ENCODE data around the gene ZNF366. TPM values are rescaled to one million over a fixed set of nuclear protein-coding genes. Genes with fewer than 3 reads are reported as not detected.

The ZNF366 gene
- polyA plus RNA-seq, 3 donors from 2014 or later: 0.09 to 0.62 TPM; not detected in 1

DNA sequence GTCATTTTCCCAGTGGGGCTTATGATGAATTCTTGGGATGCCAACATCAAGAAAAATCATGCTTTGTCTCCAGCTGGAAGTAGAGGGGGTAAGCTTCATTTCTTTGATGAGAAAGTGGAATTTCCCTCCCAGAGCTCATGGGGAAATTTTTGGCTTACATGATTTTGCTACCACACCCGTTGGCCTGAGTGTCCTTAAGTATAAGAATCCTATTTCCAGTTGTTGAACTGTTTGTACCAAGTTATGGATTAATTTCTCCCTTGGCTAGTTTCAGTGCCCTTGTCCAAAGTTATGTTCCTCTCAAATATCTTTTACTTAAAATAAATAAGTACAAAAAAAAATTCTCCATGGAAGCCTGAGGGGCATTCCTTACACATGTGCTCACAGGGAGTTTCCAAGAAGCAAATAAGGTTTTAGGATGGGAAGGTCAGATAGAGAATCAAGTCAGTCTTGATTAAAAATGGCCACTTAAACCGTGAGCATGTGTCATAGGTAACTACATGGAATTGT, 104.8 kb downstream of the ZNF366 start:
- Mint-ChIP-seq H3K27ac (no peak overlapping the region), H3K4me3 (no peak overlapping the region), H3K4me1 (no peaks in the 10 kb centered on the region), H3K36me3 (peaks cover 0 to 6% (median 5%) of the 10 kb centered on the region in 3 donors), H3K9me3 (peaks cover 15 to 33% (median 20%) of the 10 kb centered on the region in 6 donors), H3K27me3 (ENCODE audit: low read depth in 3 of 3) (peaks cover 0 to 7% (median 6%) of the 10 kb centered on the region in 3 donors)
- DNase-seq: no peak

DNA sequence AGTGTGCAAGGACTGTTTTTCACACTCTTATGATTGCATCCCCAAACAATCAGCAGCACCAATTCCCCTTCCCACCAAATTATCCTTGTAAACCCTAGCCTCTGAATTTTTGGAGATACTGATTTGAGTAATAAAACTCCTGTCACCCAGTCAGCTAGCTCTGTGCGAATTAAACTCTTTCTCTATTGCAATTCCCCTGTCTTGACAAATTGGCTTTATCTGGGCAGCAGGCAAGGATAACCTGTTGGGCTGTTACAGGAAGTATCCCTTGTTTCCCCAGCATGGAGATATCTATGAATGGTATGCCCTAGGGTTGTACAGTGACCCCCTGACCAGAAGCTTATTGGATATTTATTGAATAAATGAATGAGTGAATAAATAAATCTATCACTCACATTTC, 106.3 kb downstream of the ZNF366 start:
- H3K27me3 Mint-ChIP-seq (ENCODE audit: low read depth in 3 of 3): peaks cover 0 to 9% (median 7%) of the 10 kb centered on the region in 3 donors
- no peak overlapping the region for H3K4me3 Mint-ChIP-seq
- H3K27ac Mint-ChIP-seq: no peak overlapping the region
- H3K4me1 Mint-ChIP-seq: no peaks in the 10 kb centered on the region
- DNase-seq: no peak
- peaks cover 0 to 6% (median 5%) of the 10 kb centered on the region in 3 donors for H3K36me3 Mint-ChIP-seq
- H3K9me3 Mint-ChIP-seq: peaks cover 15 to 33% (median 20%) of the 10 kb centered on the region in 6 donors

DNA sequence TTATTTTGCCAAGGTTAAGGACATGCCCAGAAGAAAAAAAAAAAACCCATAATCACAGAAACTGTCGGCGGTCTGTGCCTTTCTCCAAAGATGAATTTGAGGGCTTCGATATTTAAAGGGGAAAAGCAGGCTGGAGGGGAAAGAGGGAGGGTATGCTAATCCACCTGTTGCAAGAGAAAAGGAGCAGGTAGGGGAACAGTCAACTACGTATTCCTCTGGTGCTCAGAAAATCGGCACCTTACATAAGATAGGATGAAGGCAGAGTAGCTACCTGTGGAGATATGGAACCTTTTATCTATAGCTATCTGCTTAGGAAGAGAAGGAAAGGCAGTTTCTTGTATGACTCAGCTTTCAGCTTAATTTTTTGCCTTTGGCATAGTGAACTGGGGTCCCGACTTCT, 109.4 kb downstream of the ZNF366 start:
- H3K36me3 Mint-ChIP-seq: peaks cover 0 to 6% (median 5%) of the 10 kb centered on the region in 3 donors
- H3K27me3 Mint-ChIP-seq (ENCODE audit: low read depth in 3 of 3): peaks cover 0 to 6% (median 2%) of the 10 kb centered on the region in 3 donors
- no peak for DNase-seq
- no peaks in the 10 kb centered on the region for H3K4me1 Mint-ChIP-seq
- no peak overlapping the region for H3K27ac Mint-ChIP-seq
- H3K4me3 Mint-ChIP-seq: no peak overlapping the region
- peaks cover 13 to 33% (median 19%) of the 10 kb centered on the region in 6 donors for H3K9me3 Mint-ChIP-seq

DNA sequence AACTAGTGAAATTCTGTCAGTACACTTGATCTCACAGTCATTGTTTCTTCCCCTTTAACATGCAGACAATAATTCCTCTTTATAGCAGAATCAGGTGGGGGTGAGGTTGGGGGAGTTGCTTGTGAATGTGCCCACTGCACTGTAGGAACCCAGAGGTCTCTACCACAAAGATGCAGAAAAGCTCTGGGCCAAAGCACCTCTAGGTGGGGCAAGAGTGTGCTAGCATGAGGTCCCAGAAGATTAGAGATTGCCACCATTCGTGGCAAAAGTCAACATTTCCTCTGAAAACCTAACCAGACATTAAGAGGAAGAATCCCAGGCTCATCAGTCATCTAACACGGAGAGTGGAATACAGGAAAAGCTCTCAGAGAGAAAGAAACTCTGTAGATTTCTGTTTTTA, 112.5 kb downstream of the ZNF366 start:
- no peak for DNase-seq
- peaks cover 0 to 9% (median 0%) of the 10 kb centered on the region in 6 donors for H3K9me3 Mint-ChIP-seq
- H3K36me3 Mint-ChIP-seq: no peaks in the 10 kb centered on the region
- H3K27ac Mint-ChIP-seq: no peak overlapping the region
- H3K4me3 Mint-ChIP-seq: no peak overlapping the region
- H3K4me1 Mint-ChIP-seq: no peaks in the 10 kb centered on the region
- H3K27me3 Mint-ChIP-seq (ENCODE audit: low read depth in 3 of 3): peaks cover 0 to 3% (median 3%) of the 10 kb centered on the region in 3 donors

DNA sequence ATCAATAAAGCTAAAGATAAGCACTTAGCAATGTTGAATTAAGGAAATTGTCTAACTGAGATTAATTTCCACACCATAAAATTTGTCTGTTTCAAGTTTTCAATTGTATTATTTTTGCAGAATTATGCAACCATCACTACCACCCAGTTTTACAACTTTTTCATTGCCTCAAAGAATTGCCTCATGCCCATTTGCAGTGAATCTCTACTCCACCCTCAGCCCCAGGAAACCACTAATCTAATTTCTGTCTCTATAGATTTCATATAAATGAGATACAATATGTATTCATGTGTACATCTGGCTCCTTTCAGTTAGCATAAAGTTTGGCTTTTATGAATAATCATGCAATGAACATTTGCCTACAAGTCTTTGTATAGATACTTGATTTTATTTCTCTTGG, 114.2 kb downstream of the ZNF366 start:
- H3K4me1 Mint-ChIP-seq: no peaks in the 10 kb centered on the region
- no peaks in the 10 kb centered on the region for H3K9me3 Mint-ChIP-seq
- no peak overlapping the region for H3K4me3 Mint-ChIP-seq
- H3K27ac Mint-ChIP-seq: no peak overlapping the region
- no peaks in the 10 kb centered on the region for H3K36me3 Mint-ChIP-seq
- DNase-seq: no peak
- peaks cover 0 to 5% (median 3%) of the 10 kb centered on the region in 3 donors for H3K27me3 Mint-ChIP-seq (ENCODE audit: low read depth in 3 of 3)

Other genes starting within 250 kb of the ZNF366 start
- gene MRPS27, start 187.2 kb downstream of the ZNF366 start, polyA plus RNA-seq: 10 to 100 TPM; 25.3 to 58.3 (median 40.9) TPM
- gene PTCD2, start 187.0 kb downstream of the ZNF366 start, polyA plus RNA-seq: 1 to 10 TPM; 2.9 to 7.8 (median 4.0) TPM